Measurements from ENCODE around the gene SBF2.

The SBF2 gene

DNA sequence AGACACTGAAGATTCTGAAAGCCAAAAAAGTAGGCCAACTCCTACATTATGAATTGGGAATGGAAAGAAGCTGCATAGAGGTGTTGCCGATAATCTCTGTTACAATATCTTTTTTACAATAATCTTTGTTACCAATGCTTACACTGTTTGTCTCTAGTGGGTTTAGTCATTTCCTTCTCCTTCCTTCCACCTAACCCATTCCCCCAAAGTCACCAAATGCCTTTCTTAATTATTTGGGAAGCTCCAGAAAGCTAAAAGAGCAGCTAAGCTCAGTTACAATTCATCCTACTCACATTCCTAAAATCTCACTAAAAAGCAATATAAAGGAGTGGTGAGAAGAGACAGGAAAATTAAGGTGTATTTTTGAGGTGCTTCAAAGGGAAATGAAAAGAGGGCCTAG, 316.5 kb downstream of the SBF2 start:
- H3K4me3 ChIP-seq (replicated peaks; ENCODE audit: insufficient read depth, low read length) = no peak overlapping the region
- DNase-seq (ENCODE audit: low read depth in 1 of 2, low spot score in 1 of 2) = no peak
- H3K27ac ChIP-seq (replicated peaks) = no peak overlapping the region
- no peaks in the 10 kb centered on the region for H3K27me3 ChIP-seq (ENCODE audit: insufficient read depth, poor library complexity, severe bottlenecking)
- no peak for TF ChIP-seq SPI1 (IDR thresholded peaks at IDR 0.05; ENCODE audit: borderline replicate concordance, low read depth)
- TF ChIP-seq POLR2AphosphoS5 (IDR thresholded peaks at IDR 0.05; ENCODE audit: low read depth) = no peak
- TF ChIP-seq, protein P1, sequence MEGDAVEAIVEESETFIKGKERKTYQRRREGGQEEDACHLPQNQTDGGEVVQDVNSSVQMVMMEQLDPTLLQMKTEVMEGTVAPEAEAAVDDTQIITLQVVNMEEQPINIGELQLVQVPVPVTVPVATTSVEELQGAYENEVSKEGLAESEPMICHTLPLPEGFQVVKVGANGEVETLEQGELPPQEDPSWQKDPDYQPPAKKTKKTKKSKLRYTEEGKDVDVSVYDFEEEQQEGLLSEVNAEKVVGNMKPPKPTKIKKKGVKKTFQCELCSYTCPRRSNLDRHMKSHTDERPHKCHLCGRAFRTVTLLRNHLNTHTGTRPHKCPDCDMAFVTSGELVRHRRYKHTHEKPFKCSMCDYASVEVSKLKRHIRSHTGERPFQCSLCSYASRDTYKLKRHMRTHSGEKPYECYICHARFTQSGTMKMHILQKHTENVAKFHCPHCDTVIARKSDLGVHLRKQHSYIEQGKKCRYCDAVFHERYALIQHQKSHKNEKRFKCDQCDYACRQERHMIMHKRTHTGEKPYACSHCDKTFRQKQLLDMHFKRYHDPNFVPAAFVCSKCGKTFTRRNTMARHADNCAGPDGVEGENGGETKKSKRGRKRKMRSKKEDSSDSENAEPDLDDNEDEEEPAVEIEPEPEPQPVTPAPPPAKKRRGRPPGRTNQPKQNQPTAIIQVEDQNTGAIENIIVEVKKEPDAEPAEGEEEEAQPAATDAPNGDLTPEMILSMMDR (IDR thresholded peaks at IDR 0.05; ENCODE audit: insufficient read depth, low read length) = no peak
- TF ChIP-seq REST (IDR thresholded peaks at IDR 0.05; ENCODE audit: insufficient replicate concordance, low read depth) = no peak
- no peak for TF ChIP-seq GABPA (IDR thresholded peaks at IDR 0.05; ENCODE audit: low read depth)

- TF ChIP-seq, protein P1 (IDR thresholded peaks at IDR 0.05; ENCODE audit: insufficient read depth, low read length) = no peak
- TF ChIP-seq POLR2AphosphoS5 (IDR thresholded peaks at IDR 0.05; ENCODE audit: low read depth) (no peak), GABPA (IDR thresholded peaks at IDR 0.05; ENCODE audit: low read depth) (no peak), REST (IDR thresholded peaks at IDR 0.05; ENCODE audit: insufficient replicate concordance, low read depth) (no peak), SPI1 (IDR thresholded peaks at IDR 0.05; ENCODE audit: borderline replicate concordance, low read depth) (no peak)
- no peak for DNase-seq (ENCODE audit: low read depth in 1 of 2, low spot score in 1 of 2)
- no peaks in the 10 kb centered on the region for H3K27me3 ChIP-seq (ENCODE audit: insufficient read depth, poor library complexity, severe bottlenecking)
- no peak overlapping the region for H3K27ac ChIP-seq (replicated peaks)
- H3K4me3 ChIP-seq (replicated peaks; ENCODE audit: insufficient read depth, low read length) = no peak overlapping the region
Measured at GRCh38 chr11:9974375-9974774, 319.6 kb downstream of the SBF2 start.

- no peaks in the 10 kb centered on the region for H3K27me3 ChIP-seq (ENCODE audit: insufficient read depth, poor library complexity, severe bottlenecking)
- no peak overlapping the region for H3K4me3 ChIP-seq (replicated peaks; ENCODE audit: insufficient read depth, low read length)
- DNase-seq (ENCODE audit: low read depth in 1 of 2, low spot score in 1 of 2) = no peak
- H3K27ac ChIP-seq (replicated peaks) = no peak overlapping the region
- TF ChIP-seq, protein P1 (IDR thresholded peaks at IDR 0.05; ENCODE audit: insufficient read depth, low read length) = no peak
- TF ChIP-seq GABPA (IDR thresholded peaks at IDR 0.05; ENCODE audit: low read depth) (no peak), POLR2AphosphoS5 (IDR thresholded peaks at IDR 0.05; ENCODE audit: low read depth) (no peak), SPI1 (IDR thresholded peaks at IDR 0.05; ENCODE audit: borderline replicate concordance, low read depth) (no peak), REST (IDR thresholded peaks at IDR 0.05; ENCODE audit: insufficient replicate concordance, low read depth) (no peak)
Measured at GRCh38 chr11:9973921-9974320, 320.1 kb downstream of the SBF2 start.
